HAP-1 (cell line): Measurements from ENCODE around the gene LCE2D.

Source experiments
- DNase-seq, 2 experiments: peaks; one replicate each; pipeline ENCODE4 v3.0.0-alpha.2; 2016 to 2020; ENCODE audit warnings: low spot score in 2 of 2
- H3K27me3 ChIP-seq: fragments of 250-450 bp; sonication (Bioruptor Pico); 2 replicates; pipeline ENCODE4 v1.5.1; 2020; ENCODE audit warnings: low read depth, mild to moderate bottlenecking, moderate library complexity
- H3K36me3 ChIP-seq: fragments of 250-450 bp; sonication (Bioruptor Pico); replicated peaks from 2 replicates; pipeline ENCODE4 v1.5.1; 2020; ENCODE audit warnings: mild to moderate bottlenecking
- H3K4me1 ChIP-seq: fragments of 250-450 bp; sonication (Bioruptor Pico); 2 replicates; pipeline ENCODE4 v1.5.1; 2020; ENCODE audit warnings: mild to moderate bottlenecking
- H3K4me3 ChIP-seq: fragments of 250-450 bp; sonication (Bioruptor Pico); 2 replicates; pipeline ENCODE4 v1.5.1; 2020; ENCODE audit warnings: mild to moderate bottlenecking, moderate library complexity
- H3K9me3 ChIP-seq: fragments of 250-450 bp; sonication (Bioruptor Pico); 2 replicates; pipeline ENCODE4 v1.5.1; 2020; ENCODE audit warnings: mild to moderate bottlenecking, moderate library complexity
- in situ Hi-C: fragments of 300-500 bp; cut with MboI; formaldehyde crosslinking; loops from 3 replicates; pipeline ENCODE4 v1.14.3; 2020; ENCODE audit warnings: low sequenced_read_pairs, inconsistent platforms, mixed read lengths

LCE2D gene, protein sequence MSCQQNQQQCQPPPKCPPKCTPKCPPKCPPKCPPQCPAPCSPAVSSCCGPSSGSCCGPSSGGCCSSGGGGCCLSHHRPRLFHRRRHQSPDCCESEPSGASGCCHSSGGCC

DNA sequence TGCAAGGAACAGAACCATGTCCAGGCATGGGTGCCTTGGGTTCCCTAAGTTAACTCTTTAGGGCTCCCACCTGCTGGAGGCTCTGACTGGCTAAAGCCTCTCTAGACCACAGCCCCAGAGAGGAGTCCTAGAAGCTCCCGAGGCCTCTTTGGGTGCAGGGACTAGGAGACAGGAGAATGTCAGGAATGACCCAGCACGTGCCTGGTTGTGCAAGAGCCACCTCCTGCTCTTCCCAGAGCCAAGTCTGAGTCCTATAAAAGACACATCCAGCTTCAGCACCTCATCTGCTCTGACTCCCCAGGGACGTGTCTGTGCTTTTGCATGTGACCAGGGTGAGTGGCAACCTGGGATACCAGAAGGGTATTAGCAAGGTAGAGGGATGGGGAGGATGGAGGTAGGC lies at the start of gene LCE2D:
TSS of gene LCE2D (plus strand) at position 283 of the 400 bp plus-strand sequence. CDS start 726 bp downstream, outside the sequence.
- in situ Hi-C loops, result no loop called here
- H3K9me3 ChIP-seq, result no peaks in the 10 kb centered on the region
- H3K27me3 ChIP-seq, result no peaks in the 10 kb centered on the region

DNA sequence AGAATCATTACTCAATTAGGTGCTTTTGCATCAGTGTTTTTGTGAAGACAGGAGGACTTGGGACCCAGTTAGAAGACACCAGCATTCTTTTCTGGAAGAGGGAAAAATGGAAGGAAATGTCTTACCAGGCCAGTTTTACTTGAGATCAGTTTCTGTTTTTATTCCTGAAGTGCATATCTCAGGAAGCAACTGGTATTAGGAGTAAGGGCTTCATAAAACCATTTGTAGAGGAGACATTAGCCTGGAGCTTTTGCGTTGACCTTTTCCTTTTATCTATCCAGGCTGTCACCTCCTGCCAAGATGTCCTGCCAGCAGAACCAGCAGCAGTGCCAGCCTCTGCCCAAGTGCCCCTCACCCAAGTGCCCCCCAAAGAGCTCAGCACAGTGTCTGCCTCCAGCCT lies 49.7 kb upstream of the LCE2D start, which contains the start of gene LCE3B:
TSS of gene LCE3B (plus strand) at position 301 of the 400 bp plus-strand sequence. CDS start at position 301, 0 bp downstream.
- Histone ChIP-seq H3K36me3 (no peaks in the 10 kb centered on the region), H3K27me3 (no peaks in the 10 kb centered on the region), H3K4me1 (no peaks in the 10 kb centered on the region), H3K4me3 (no peak within 1 kb of the TSS), H3K9me3 (no peaks in the 10 kb centered on the region)
- DNase-seq, result no peak
- in situ Hi-C loops, result no loop called here

More for the DNA sequence above, at the start of gene LCE2D:
- Histone ChIP-seq H3K4me1 (no peaks in the 10 kb centered on the region), H3K36me3 (no peaks in the 10 kb centered on the region), H3K4me3 (no peak within 1 kb of the TSS)
- no peak for DNase-seq

DNA sequence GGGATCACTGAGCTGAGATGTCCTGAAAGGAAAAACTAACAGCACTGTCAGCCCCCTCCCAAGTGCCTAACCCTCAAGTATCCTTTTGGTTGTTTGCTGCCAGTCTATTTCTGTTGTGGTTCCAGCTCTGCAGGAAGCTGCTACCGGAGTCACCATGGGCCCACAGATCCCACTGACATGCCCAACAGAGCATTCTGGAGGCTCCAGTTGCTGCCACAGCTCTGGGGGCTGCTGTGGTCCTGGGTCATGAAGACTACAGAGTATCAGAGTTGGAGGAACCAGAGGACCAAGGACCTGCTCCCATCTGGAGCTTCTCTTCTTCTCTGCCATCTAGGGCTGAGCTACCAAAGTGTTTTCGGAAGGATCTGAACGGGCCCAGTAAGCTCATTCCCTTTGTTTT lies 41.2 kb upstream of the LCE2D start:
- no peaks in the 10 kb centered on the region for H3K36me3 ChIP-seq
- H3K27me3 ChIP-seq, result no peaks in the 10 kb centered on the region
- no peak for DNase-seq
- no peaks in the 10 kb centered on the region for H3K9me3 ChIP-seq
- in situ Hi-C loops, result no loop called here
- no peaks in the 10 kb centered on the region for H3K4me1 ChIP-seq
- H3K4me3 ChIP-seq, result no peak overlapping the region

DNA sequence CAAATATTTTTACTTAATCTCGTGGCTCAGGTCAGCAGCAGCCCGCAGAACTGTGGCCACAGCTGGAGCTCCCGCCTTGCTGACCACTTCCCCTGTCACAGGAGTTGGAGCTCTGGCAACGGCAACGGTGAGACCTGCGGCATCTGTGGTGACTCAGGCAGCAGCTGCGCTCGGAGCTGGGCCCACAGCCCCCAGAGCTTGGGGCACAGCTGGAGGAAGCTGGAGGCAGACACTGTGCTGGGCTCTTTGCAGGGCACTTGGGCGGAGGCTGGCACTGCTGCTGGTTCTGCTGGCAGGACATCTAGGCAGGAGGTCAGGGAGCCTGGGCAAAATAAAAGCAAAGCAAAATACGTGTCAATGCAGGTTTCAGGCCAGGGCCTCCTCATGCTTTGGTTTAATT lies 40.4 kb upstream of the LCE2D start, which contains the start of gene LCE3A:
TSS of gene LCE3A (minus strand) at position 301 of the 400 bp plus-strand sequence. CDS start at position 301, 0 bp downstream.
- no peak for DNase-seq
- in situ Hi-C loops, result no loop called here
- Histone ChIP-seq H3K9me3 (no peaks in the 10 kb centered on the region), H3K4me3 (no peak within 1 kb of the TSS), H3K36me3 (no peaks in the 10 kb centered on the region), H3K4me1 (no peaks in the 10 kb centered on the region), H3K27me3 (no peaks in the 10 kb centered on the region)

DNA sequence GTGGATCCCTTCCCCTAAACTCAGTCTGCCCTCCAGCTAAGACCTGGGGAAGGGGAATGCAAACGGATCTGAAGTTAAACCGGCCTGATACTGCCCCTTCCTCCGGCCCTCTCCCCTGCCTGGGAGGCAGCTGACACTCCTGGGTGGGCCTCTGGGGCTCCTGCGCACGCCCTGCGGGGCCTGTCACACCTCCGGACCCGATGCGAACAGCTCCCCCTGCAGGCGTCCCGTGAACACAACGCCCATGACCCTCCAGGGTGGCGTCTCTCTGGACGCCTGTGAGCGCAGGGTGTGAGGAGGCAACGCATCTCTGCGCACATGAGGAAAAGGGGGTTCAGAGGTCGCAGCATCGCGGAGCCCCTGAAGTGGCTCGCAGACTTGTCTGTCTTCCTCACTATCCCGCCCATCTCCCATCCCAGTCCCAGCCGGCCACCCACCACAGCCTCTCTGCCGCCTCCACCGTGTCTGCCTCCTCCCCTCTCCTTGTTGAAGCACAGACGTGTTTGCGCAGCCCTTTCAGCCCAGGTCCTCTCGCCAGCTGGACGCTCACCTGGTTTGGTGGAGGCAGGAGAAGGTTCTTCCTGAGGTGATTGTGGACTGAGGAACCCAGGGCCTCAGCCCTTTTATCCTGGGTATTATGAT lies 39.9 kb upstream of the LCE2D start:
- Histone ChIP-seq H3K27me3 (no peaks in the 10 kb centered on the region), H3K4me1 (no peaks in the 10 kb centered on the region), H3K4me3 (no peak overlapping the region), H3K9me3 (no peaks in the 10 kb centered on the region), H3K36me3 (no peaks in the 10 kb centered on the region)
- peak in 1 of 2 experiments; percentile 69 for DNase-seq
- in situ Hi-C loops, result no loop called here

DNA sequence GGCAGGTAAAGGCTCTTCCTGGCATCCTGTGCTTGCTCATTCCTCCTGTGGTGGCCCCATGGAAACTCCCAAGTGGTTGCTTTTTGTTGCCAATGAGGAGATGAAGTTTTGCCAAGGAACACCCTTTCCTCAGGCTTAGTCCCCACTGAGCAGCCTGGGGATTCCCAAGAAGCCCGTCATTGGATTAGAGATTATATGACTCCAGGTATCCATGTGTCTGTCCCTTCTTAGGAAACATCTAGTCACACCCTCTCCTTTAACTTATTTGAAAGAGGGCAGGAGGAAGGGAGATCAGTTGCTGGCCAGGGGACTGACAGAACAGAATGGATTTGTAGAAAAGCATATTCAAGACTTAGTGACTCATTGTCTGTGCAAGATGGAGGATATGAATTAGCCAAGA lies 36.4 kb upstream of the LCE2D start:
- in situ Hi-C loops, result no loop called here
- no peaks in the 10 kb centered on the region for H3K9me3 ChIP-seq
- no peaks in the 10 kb centered on the region for H3K27me3 ChIP-seq
- H3K4me1 ChIP-seq, result no peaks in the 10 kb centered on the region
- H3K4me3 ChIP-seq, result no peak overlapping the region
- DNase-seq, result no peak
- H3K36me3 ChIP-seq, result no peaks in the 10 kb centered on the region

DNA sequence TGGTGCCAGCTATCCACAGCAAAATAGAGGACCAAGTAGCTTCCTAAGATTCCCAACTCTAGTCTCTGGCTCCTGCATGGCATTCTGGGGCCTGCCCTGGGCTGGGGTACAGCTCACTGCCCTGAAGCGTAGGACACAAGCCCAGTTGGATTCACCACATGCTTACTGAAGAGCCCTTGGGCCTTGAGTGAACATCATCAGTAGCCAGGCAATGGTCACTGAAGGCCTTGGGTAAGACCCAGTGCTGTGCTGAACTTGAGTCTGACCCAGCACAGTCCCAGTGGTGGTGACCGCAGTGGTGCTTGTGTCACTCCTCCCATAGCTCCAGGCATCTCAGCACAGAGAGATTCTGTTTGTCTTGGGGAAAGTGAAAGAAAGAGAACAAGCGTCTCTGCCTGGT lies 32.6 kb upstream of the LCE2D start:
- Histone ChIP-seq H3K27me3 (no peaks in the 10 kb centered on the region), H3K9me3 (no peaks in the 10 kb centered on the region), H3K4me1 (no peaks in the 10 kb centered on the region), H3K4me3 (no peak overlapping the region), H3K36me3 (no peaks in the 10 kb centered on the region)
- no peak for DNase-seq
- in situ Hi-C loops, result no loop called here

DNA sequence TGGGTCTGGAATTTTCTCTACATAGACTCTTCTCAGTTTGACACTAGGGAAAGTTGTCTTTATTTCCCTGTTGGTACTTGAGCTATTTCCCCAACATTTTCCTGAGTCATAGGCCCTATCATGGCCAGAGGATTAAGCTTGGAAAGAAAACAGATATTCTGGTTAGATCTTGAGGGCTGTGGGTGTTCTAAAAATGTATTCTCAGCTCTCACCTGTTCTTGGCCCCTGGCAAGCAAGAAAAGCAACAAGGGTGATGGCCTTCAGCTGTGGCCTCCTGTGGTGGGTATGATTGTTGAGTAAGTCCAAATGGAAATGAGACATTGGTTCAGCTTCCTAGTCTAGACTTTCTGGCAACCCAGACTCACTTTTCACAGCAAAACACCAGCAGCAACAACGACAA lies 22.8 kb upstream of the LCE2D start:
- no peak overlapping the region for H3K4me3 ChIP-seq
- no peak for DNase-seq
- no peaks in the 10 kb centered on the region for H3K36me3 ChIP-seq
- no peaks in the 10 kb centered on the region for H3K4me1 ChIP-seq
- H3K27me3 ChIP-seq, result no peaks in the 10 kb centered on the region
- H3K9me3 ChIP-seq, result no peaks in the 10 kb centered on the region
- in situ Hi-C loops, result no loop called here

DNA sequence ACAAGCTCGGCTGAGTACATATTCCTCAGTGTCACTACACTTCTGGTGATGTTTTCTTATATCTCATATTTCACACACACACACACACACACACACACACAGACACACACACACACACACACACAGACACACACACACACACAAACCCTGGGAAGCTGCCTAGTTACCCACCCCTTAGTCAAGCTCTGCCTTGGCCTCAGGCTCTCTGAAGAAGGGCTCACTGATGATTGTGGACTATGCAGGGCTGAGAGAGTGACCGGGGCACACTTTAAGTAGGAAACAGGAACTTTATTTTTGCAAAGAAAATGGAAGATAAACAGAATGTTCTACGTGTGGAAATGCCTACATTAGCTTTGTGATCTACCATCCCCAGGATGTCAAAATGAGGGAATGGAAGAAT lies 19.2 kb upstream of the LCE2D start:
- Histone ChIP-seq H3K27me3 (no peaks in the 10 kb centered on the region), H3K9me3 (no peaks in the 10 kb centered on the region), H3K36me3 (no peaks in the 10 kb centered on the region), H3K4me1 (no peaks in the 10 kb centered on the region), H3K4me3 (no peak overlapping the region)
- no peak for DNase-seq
- in situ Hi-C loops, result no loop called here

DNA sequence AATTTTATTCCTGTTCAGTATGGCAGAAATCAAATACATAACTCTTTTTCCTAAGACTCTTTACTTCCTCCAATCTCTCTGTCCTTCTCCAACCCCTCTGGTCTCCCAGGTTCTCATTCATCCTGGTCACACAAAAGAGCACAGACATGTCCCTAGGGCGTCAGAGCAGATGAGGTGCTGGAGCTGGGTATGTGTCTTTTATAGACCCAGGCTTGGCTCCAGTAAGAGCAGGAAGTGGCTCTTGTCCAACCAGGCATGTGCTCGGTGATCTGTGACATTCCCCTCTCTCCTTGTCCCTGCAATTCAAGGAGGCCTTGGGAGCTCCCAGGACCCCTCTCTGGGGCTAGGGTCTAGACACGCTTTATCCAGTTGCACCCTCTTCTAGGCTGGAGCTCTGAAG lies 18.0 kb upstream of the LCE2D start:
- no peaks in the 10 kb centered on the region for H3K36me3 ChIP-seq
- no peaks in the 10 kb centered on the region for H3K9me3 ChIP-seq
- no peak overlapping the region for H3K4me3 ChIP-seq
- in situ Hi-C loops, result no loop called here
- H3K27me3 ChIP-seq, result no peaks in the 10 kb centered on the region
- no peaks in the 10 kb centered on the region for H3K4me1 ChIP-seq
- DNase-seq, result no peak

DNA sequence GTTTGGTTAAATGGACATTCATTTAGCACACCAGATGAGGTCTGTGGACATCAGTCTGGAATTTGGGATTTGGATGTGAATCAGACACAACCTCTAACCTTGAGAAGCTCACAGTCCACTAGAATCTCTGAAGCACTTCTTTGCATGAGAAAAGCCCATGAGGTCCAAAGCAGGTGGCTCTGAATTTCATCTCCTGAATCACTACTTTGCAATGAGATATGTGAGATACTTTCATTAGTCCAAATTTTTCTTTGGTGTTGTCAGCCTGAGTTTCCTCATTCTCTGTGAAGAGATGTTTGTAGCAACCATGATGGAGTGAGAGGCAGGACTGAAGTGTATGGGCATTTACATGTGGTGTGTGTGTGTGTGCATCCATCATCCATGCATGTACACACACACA lies 16.5 kb upstream of the LCE2D start:
- no peak overlapping the region for H3K4me3 ChIP-seq
- in situ Hi-C loops, result no loop called here
- H3K9me3 ChIP-seq, result no peaks in the 10 kb centered on the region
- no peaks in the 10 kb centered on the region for H3K4me1 ChIP-seq
- no peak for DNase-seq
- no peaks in the 10 kb centered on the region for H3K36me3 ChIP-seq
- H3K27me3 ChIP-seq, result no peaks in the 10 kb centered on the region

DNA sequence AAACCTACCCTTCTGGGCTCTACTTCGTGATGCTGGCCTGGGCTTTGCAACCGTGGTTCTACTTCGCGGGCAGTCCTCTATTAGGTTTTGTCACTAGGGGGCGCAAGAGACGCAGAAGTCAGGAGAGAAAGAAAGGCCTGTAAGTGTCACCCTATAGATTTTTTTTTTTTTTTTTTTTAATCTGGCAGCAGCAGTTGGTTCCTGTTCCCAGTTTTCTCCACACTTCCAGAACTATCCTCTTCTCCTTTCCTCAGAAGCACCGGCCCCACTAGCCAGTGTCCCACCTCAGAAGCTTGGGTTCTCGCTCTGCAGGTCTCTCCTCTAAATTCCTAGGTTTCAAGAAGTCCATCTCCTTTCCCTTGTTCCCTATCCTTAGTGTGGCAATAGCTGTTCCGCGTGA lies 9.1 kb upstream of the LCE2D start:
- H3K9me3 ChIP-seq, result no peaks in the 10 kb centered on the region
- DNase-seq, result peak; percentile 34 to 82
- no peaks in the 10 kb centered on the region for H3K4me1 ChIP-seq
- H3K27me3 ChIP-seq, result no peaks in the 10 kb centered on the region
- in situ Hi-C loops, result no loop called here
- H3K4me3 ChIP-seq, result no peak overlapping the region
- H3K36me3 ChIP-seq, result no peaks in the 10 kb centered on the region

DNA sequence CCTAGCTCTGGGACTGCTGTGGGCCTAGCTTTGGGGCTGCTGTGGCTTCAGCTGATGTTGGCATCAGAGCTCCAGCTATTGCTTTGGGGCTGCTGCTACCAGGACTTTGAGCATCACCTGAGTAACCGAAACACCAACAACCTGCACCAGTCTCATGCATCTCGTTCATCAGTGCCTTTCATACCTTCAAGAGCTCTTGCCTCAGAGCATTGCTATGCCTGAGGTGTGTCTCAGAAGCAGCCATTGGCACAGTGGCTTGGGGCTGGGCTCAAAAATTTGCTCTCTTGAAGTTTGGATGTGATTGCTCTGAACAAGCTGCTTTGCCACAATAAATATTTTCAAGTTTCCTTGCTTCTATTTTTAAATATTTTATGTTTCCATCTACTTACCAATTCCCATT lies 6.7 kb upstream of the LCE2D start:
- H3K4me1 ChIP-seq, result no peaks in the 10 kb centered on the region
- H3K4me3 ChIP-seq, result no peak overlapping the region
- H3K27me3 ChIP-seq, result no peaks in the 10 kb centered on the region
- in situ Hi-C loops, result no loop called here
- DNase-seq, result no peak
- no peaks in the 10 kb centered on the region for H3K9me3 ChIP-seq
- H3K36me3 ChIP-seq, result no peaks in the 10 kb centered on the region

DNA sequence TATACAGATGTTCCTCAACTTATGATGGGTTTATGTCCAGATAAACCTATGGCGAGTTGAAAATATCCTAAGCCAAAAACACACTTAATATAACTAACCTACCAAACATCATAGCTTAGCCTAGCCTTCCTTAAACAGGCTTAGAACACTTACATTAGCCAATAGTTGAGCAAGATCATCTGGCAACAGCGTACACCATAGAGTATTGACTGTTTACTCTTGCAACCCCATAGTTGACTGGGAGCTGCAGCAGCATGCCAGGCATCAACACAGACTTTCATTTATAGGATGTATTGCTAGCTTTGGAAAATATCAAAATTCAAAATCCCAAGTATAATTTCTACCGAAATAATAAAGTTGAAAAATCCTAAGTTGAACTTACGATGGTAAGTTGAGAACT lies 5.5 kb upstream of the LCE2D start:
- DNase-seq, result no peak
- H3K9me3 ChIP-seq, result no peaks in the 10 kb centered on the region
- H3K4me1 ChIP-seq, result no peaks in the 10 kb centered on the region
- in situ Hi-C loops, result no loop called here
- H3K27me3 ChIP-seq, result no peaks in the 10 kb centered on the region
- no peak overlapping the region for H3K4me3 ChIP-seq
- H3K36me3 ChIP-seq, result no peaks in the 10 kb centered on the region

DNA sequence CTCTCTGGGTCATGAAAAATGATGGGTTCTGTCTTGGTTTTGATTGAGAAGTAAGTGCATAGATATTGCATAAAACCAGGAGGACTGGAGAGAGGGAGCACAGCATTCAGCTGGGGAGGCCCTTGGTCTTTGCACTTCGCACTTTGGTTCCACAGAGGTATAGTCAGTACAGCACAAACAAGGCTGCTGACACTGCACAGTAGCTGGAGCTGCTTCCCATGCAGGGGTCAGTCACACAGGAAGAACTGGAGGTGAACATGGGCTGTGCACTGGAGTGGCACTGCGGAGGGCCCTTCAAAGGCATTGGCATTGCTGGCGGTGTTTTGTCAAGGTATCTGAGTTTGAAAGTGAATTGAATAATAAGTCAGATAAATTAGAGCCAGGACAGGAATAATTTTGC lies 4.5 kb upstream of the LCE2D start:
- H3K4me1 ChIP-seq, result no peaks in the 10 kb centered on the region
- no peaks in the 10 kb centered on the region for H3K9me3 ChIP-seq
- no peak for DNase-seq
- no peaks in the 10 kb centered on the region for H3K36me3 ChIP-seq
- no peak overlapping the region for H3K4me3 ChIP-seq
- in situ Hi-C loops, result no loop called here
- H3K27me3 ChIP-seq, result no peaks in the 10 kb centered on the region
